NOMO-1 (cell line): ENCODE data around the gene GIMAP8.
"Not testable (repeated sequence)": the region's sequence is repeated elsewhere in the genome, so short reads cannot be mapped to it uniquely, and the experiment has no call there.

Experiments
- DNase-seq, 2 experiments: peaks; one replicate each; lab custom pipeline; 2025; ENCODE audit not compliant: unreplicated experiment in 2 of 2; lab: John Stamatoyannopoulos, UW

The GIMAP8 gene

GRCh38 chr7:150434240-150434639 is 16.2 kb upstream of the GIMAP8 start:
- DNase-seq, result no peak

DNA sequence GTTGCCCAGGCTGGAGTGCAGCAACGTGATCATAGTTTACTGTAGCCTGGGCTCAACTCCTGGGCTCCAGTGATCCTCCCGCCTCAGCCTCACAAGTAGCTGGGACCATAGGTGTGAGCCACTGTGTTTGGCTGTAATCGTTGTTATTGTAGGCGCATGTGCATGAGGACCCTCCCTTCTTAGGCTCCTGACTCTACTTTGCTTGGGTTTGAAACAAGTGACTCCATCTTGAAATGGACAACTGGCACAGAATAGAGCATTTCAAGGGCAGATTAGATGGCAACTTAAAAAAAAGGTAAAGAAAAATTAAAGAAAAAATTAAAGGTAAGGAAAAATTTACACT is 15.4 kb upstream of the GIMAP8 start:
- DNase-seq, result no peak

GRCh38 chr7:150435390-150436073 is 14.9 kb upstream of the GIMAP8 start:
- DNase-seq, result peak; percentile 42 to 68

GRCh38 chr7:150439967-150440366 is 10.5 kb upstream of the GIMAP8 start:
- no peak for DNase-seq

DNA sequence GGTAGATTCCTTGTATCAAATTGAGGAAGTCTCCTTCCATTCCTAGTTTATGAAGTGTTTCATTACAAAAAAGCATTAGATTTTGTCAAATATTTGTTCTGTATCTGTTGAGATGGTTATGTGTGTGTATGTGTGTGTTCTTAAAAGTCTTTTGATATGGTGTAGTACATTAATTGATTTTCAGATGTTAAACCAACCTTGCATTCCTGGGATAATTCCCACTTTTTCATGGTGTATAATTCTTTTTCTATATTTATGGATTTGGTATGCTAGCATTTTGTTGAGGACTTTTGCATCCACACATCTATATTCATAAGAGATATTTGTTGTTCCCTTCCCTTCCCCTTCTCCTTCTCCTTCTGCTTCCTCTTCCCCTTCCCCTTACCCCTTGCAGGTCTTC is 8.9 kb upstream of the GIMAP8 start:
- DNase-seq, result no peak

DNA sequence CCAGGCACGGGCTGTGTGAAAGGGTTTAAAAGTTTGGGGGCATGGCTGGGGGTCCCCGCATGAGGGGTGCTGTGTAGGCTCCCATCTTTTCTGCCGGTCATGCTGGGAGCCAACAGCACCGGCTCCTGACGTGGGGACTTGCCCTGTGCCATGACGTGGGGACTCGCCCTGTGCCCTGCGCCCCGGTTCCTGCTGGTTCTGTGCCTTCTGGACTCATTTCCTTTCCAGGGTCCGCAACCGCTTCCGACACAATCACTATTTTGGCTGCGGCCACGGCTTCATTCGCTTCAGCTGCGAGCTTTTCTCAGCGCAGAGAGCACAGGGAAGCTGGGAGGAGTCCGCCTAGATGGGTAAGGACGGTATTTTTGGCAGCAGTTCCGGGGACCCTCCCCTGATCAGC is 7.6 kb upstream of the GIMAP8 start:
- no peak for DNase-seq

DNA sequence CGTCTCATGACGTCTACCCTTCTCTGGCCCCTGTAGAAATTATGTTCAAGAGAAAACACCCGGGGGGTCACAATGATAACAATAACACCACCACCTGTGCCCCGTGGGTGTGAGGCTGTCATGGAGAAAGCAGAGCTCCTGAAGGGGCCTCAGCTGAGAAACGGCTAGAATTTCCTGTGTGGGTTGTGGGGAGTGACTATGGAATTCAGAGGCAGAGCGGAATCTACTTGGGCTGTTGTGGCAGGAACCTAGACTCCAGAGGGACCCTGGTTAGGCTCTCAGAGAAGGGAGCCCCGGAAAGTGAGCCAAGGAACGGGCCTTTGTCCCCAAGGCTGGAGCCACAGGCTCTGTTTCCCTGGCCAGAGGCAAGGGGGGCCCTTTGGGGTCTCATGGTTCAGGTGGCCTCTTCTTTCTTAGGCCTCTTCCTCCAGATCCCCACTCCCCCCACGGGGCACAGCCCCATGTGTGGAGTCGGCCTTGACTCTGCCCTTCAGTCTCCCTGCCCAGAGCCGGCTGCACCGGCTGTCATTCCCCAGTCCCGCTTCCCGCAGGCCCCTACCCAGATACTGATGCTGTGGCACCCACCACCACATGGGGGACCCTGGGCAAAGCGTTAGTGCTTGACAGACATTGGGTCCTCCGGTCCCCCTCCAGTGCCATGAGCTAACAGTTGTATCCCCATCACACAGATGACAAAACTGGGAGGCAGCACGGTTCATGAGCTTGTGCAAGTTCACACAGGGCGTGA is 6.5 kb upstream of the GIMAP8 start:
- no peak for DNase-seq

DNA sequence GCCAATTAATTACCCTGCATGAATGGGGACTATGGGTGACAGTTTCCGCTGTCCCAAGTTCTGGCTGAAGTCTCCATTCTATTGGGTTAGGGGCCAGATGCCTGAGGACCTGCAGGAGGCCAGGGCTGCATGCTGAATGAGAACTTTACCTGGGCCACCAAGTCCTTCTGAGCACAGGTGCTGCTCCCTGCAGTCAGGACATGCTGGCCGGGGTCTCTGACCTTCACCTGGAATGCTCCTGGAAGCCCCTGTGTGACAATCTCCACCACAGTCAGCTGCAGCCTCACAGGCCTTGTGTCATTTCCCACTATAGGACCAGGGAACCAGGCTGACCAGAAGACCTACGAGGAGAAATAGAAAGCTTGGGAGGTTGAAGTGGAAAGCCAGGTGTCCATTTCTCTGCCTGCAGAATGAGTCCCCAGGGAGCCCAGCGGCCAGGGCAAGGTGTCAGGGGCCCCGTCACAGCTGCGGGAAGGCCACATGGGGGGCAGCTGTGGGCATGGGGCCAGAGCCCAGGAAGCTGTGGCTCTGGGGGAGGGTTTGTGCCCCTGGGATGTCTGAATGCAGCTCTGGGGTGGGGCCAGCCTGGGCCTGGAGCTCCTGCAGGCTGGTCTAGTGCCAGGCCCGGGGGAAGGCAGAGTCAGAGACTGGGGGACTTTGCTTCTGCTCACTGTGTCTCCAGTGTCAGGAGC is 5.6 kb upstream of the GIMAP8 start:
- DNase-seq, result no peak

DNA sequence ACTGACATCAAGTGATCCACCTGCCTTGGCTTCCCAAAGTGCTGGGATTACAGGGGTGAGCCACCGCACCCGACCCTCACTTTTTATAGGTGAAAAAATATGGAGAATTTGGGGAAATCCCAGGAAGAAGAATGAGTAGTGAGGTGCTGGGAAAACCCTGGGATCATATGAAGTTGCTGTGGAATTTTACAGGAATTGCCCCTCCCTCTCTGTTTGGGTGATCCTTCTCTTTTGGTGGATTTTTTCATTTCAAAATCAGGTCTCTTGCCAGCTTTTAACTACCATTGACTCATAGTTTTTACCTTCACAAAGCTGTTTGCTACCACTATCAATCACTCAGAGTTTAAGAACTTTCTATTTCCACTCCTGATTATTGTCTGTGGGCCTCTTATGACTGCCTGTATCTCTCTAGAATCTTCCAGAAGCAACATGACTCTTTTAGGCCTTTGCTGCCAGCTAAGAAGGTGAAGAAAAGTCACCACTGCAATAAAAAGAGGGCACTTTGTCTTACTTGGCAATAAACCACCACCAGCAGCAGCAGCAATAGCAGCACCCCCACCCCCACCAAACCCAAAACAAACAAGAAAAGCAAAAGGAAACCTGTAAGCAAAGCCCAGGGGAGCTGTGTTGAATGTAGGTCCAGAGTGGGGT is 4.0 kb upstream of the GIMAP8 start:
- DNase-seq, result no peak

- no peak for DNase-seq
These were observed 2.3 kb upstream of the GIMAP8 start for GRCh38 chr7:150447966-150448788.

DNA sequence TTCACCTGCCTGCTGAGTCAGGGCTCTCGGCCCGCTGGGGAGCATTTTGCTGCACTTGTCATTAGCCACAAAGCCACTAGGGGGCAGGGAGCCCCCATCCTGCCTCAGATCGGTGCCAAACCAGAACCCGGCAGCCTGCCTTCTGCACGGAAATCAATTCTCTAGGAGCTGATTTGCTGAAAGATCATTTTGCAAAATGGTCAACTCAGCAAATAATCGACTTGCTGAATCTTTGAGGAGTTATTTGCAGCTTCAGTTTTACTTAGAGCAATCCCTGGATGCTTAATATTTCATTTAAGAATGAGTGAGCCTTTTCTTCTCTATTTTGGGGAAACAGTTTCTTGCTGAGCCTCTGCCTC is 1.7 kb upstream of the GIMAP8 start:
- peak; percentile 32 to 53 for DNase-seq

- DNase-seq, result no peak
These were observed 1.1 kb upstream of the GIMAP8 start for GRCh38 chr7:150449206-150449952.

- DNase-seq, result no peak
These were observed 815 bp downstream of the GIMAP8 start for GRCh38 chr7:150451097-150451793.

DNA sequence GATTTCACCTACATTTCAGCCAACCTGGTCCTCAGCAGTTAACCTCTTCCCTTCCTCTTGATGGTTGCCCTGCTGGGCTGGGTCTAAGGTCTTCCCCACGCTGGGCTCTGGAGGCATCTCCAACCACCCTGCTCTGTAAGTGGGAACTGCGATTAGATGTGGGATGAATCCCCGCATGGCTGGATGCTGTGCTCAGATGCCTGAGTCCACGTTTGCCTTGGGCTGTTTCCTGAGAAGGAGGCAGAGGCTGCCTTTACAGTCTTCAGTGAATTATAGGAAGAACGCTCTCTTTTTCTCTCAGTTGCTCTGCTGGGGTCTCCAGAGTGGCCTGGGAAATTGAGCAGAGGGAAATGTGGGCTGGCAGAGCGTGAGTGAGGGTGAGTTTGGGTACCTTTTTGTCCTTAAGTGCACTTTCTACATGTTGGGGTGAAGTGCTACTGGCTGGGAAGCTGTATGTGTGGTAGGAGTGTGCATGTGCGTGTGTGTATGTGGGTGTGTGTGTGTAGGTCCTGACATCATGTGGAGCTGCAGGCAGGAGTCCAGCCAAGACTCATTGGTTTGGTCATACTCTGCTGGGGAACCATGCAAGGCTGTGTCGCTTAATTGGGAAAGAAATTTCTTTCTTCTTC is 1.5 kb downstream of the GIMAP8 start:
- DNase-seq, result no peak

DNA sequence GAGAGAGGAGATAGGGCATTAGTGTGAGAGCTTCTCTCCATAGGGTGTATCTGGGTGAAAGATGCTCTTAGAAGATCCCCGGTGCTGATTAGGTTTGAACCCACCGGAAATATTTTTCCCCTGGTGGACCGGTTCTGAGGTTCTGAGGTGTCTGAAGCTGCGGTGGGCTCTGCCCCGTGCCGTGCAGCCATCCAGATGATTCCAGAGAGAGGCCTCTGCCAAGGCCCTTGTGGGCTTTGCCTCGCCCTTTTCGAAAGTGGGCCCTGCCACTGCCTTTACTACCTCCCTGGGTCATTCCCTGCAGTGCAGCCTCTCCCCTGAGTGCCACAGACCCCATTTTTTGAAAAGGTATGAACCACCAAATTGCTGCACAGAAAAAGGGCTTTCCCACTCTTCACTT is 2.8 kb downstream of the GIMAP8 start:
- no peak for DNase-seq

DNA sequence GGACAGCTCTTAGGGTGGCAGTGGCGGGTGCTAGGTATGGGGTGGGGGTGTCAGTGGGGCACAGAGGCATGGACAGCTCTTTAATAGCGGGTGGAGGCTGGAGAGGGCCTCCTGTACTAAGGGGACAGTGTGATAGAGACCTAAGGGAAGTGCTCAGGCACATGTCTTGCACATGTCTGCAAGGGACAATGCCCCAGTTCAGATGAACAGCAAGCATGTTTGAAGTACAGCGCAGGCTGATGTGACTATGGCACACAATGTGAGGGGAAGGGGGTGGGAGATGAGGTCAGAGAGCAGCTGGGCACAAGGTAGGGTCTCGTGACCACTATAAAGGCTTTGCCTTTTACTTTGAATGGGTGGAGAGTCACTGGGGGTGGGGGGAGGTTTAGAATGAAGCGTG is 3.5 kb downstream of the GIMAP8 start:
- DNase-seq, result no peak

DNA sequence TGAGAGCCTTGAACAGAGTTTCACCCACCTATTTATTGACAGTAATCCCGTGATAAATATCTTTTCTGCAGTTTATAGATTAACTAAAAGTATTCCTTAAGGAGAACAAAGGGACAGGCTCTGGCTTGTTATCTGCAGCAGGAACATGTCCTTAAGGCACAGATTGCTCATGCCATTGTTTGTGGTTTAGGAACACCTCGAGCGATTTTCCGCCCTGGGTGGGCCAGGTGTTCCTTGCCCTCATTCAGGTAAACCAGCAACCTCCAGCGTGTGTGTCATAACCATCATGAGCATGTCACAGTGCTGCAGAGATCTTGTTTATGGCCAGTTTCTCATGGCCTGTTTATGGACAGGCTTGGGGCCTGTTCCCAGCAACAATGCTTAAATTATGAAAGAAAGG is 6.6 kb downstream of the GIMAP8 start:
- not testable (repeated sequence) for DNase-seq

DNA sequence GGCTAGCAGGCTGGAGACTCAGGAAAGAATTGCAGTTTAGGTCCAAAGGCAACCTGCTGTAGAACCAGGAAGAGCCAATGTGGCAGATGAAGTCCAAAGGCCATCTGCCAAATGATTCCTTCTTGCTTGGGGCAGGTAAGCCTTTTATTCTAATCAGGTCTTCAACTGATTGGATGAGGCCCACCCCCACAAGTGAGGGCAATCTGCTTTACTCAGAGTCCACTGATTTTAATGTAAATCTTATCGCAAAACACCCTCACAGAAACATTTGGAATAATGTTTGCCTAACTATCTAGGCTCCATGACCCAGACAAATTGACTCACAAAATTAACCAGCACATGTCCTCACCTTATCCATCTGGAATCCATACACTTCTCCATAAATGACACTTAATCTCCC is 7.8 kb downstream of the GIMAP8 start:
- no peak for DNase-seq

DNA sequence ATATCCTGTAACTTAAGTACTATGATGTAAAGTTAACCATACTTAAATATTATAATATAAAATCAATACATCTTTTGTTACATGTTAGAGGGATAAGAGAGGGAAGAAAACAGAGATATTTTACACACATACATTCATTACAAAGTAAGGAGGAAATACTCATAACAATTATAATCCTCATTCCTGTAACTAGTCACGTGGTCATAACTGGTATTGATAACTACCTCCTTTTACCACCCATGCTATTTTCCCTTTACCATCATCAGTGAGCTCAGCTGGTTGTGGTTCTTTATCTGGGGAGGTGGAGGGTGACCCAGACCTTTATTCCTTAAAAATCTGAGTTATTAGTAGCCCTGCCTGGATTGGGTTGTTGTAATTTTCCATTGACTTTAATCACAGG is 8.3 kb downstream of the GIMAP8 start:
- DNase-seq, result no peak
